A549 (cell line): Measurements from ENCODE around the gene SHMT2.

Experiments used
- CBX2 ChIP-seq: fragments of 200-600 bp; sonication (generic); IDR thresholded peaks from 2 replicates; pipeline ENCODE4 v1.6.1; 2016; ENCODE audit warnings: low read depth, mild to moderate bottlenecking, borderline replicate concordance
- CEBPB ChIP-seq, 2 experiments: fragments of >200 bp in 1 of 2; sonication (Bioruptor Twin) in 1 of 2; formaldehyde crosslinking in 1 of 2; IDR thresholded peaks; 2 replicates each; pipeline ENCODE4 v1.6.1; 2012 to 2016
- CTCF ChIP-seq: fragments of >200 bp; sonication (Bioruptor Twin); formaldehyde crosslinking; IDR thresholded peaks from 3 replicates; pipeline ENCODE4 v1.5.1; 2016
- ESRRA ChIP-seq: fragments of 150-350 bp; IDR thresholded peaks from 2 replicates; pipeline ENCODE4 v1.6.1; 2014; ENCODE audit warnings: mild to moderate bottlenecking, low read length, borderline replicate concordance
- JUN ChIP-seq, 2 experiments: fragments of >200 bp; sonication (Bioruptor Twin); formaldehyde crosslinking; IDR thresholded peaks; 2 replicates in 1 of 2; 3 replicates in 1 of 2; pipeline ENCODE4 v1.6.1; 2016 to 2017
- MAX ChIP-seq: IDR thresholded peaks from 2 replicates; pipeline ENCODE4 v1.6.1; 2012
- MAZ ChIP-seq: fragments of 150-350 bp; IDR thresholded peaks from 2 replicates; pipeline ENCODE4 v1.6.1; 2014; ENCODE audit warnings: antibody characterized with exemption, low read depth, low read length, borderline replicate concordance
- PBX3 ChIP-seq: IDR thresholded peaks from 2 replicates; pipeline ENCODE4 v1.6.1; 2012
- POLR2A ChIP-seq: IDR thresholded peaks from 2 replicates; pipeline ENCODE4 v1.6.1; 2012; ENCODE audit warnings: mild to moderate bottlenecking, low read length
- POLR2AphosphoS2 ChIP-seq: conservative IDR thresholded peaks from 2 replicates; pipeline ENCODE4 v1.6.1; 2012; ENCODE audit warnings: low read length, improper control_type of control experiment, inconsistent platforms
- RAD21 ChIP-seq, 2 experiments: fragments of >200 bp in 1 of 2; sonication (Bioruptor Twin) in 1 of 2; formaldehyde crosslinking in 1 of 2; IDR thresholded peaks in 1 of 2; conservative IDR thresholded peaks in 1 of 2; 2 replicates in 1 of 2; 3 replicates in 1 of 2; pipeline ENCODE4 v1.6.1; 2012 to 2018; ENCODE audit warnings: inconsistent platforms in 1 of 2
- RNF2 ChIP-seq: fragments of 200-600 bp; sonication (generic); IDR thresholded peaks from 2 replicates; pipeline ENCODE4 v1.6.1; 2016; ENCODE audit warnings: low read depth, mild to moderate bottlenecking, antibody characterized with exemption, moderate library complexity, borderline replicate concordance
- USF2 ChIP-seq: fragments of 450-650 bp; IDR thresholded peaks from 2 replicates; pipeline ENCODE4 v1.6.1; 2014; ENCODE audit warnings: antibody characterized with exemption

- TF ChIP-seq CEBPB (IDR thresholded peaks at IDR 0.05) = no peak
- no peak for TF ChIP-seq RNF2
- TF ChIP-seq RAD21 (conservative IDR thresholded peaks at IDR 0.05 in 1 of 2, IDR thresholded peaks at IDR 0.05 in 1 of 2) = no peak
- no peak for TF ChIP-seq CTCF
- no peak for TF ChIP-seq POLR2A
- no peak for TF ChIP-seq PBX3
- no peak for TF ChIP-seq MAZ
- TF ChIP-seq POLR2AphosphoS2 = no peak
- TF ChIP-seq CBX2 = no peak
- TF ChIP-seq MAX = no peak
- no peak for TF ChIP-seq USF2
- no peak for TF ChIP-seq ESRRA
- no peak for TF ChIP-seq JUN (IDR thresholded peaks at IDR 0.05)
These were observed 33.1 kb upstream of the SHMT2 start for GRCh38 chr12:57196439-57196838.
